ENCODE measurements around the gene NUCKS1.

- TF ChIP-seq CTCF (conservative IDR thresholded peaks at IDR 0.05 in 1 of 2, IDR thresholded peaks at IDR 0.05 in 1 of 2; ENCODE audit: extremely low read depth in 1 of 2, insufficient read depth in 1 of 2, low read depth in 1 of 2, low read length in 2 of 2), result no peak
- no peak for TF ChIP-seq EZH2 (IDR thresholded peaks at IDR 0.05; ENCODE audit: borderline replicate concordance, low read length)
These were observed 30.4 kb upstream of the NUCKS1 start for GRCh38 chr1:205780335-205780734.
